NT2/D1 (cell line): Measurements from ENCODE around the gene GPR157.

Source experiments
- SUZ12 ChIP-seq: IDR thresholded peaks from 2 replicates; pipeline ENCODE4 v1.6.1; 2011; ENCODE audit not compliant: insufficient read length, insufficient read depth; ENCODE audit errors: extremely low read depth
- ZNF274 ChIP-seq: IDR thresholded peaks from 2 replicates; pipeline ENCODE4 v1.6.1; 2011; ENCODE audit warnings: mild to moderate bottlenecking, low read depth, low read length

DNA sequence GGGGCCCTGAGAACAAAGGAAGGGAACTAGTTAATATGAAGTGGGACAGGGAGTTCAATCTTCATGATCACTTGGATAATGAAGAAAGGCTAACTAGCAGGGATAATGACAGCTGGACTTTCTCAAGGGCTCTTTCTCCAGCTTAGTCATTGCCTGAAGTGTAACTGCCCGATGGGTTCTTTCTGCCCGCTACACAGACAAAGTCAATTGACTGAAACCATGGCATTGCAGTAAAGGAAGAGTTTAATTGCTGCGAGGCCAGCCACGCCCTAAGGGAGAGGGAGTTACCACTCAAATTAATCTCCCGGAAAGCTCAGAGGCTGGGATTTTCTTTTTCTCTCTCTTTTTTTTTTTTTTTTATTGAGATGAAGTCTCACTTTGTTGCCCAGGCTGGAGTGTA is 42.9 kb downstream of the GPR157 start:
- TF ChIP-seq SUZ12 (no peak), ZNF274 (no peak)
